IMR-90 (cell line): Measurements from ENCODE around the gene SAAL1. TPM values are rescaled to one million over a fixed set of nuclear protein-coding genes. Genes with fewer than 3 reads are reported as not detected.
A peak's percentile ranks its signal among the peaks of the same experiment; 100 is the strongest.

Experiments used
- ATAC-seq: fragments of 200-7000 bp; cut with Tn5 transposase; 2 replicates; pipeline ENCODE4 v1.9.1; 2020; ENCODE audit warnings: low read depth, mild to moderate bottlenecking, moderate library complexity
- BruUV-seq: library from RNA; stranded (reverse); fragments of 400-500 nt; replicated peaks from 2 replicates; lab custom pipeline; 2021; lab: Mats Ljungman, UMichigan
- CTCF ChIA-PET: fragments of 300-600 bp; formaldehyde crosslinking; extraction: SDS; loops from one replicate; lab custom pipeline; 2021; ENCODE audit warnings: antibody characterized with exemption; lab: Yijun Ruan, JAX
- POLR2A ChIA-PET: fragments of 300-600 bp; sonication (Branson Sonifier 250); formaldehyde crosslinking; loops from one replicate; lab custom pipeline; 2022; ENCODE audit warnings: antibody characterized with exemption; ENCODE audit not compliant: unreplicated experiment; lab: Charles Lee
- DNase-seq: peaks from one replicate; pipeline ENCODE4 v3.0.0; 2013
- H2AFZ ChIP-seq: replicated peaks from 2 replicates; pipeline ENCODE3; 2013; ENCODE audit warnings: low read length, mild to moderate bottlenecking; ENCODE audit not compliant: poor library complexity
- H2AK5ac ChIP-seq: 2 replicates; pipeline ENCODE4 v1.6.1; 2013; ENCODE audit warnings: low read depth, low read length, inconsistent platforms
- H2AK9ac ChIP-seq: replicated peaks from 2 replicates; pipeline ENCODE3; 2013; ENCODE audit warnings: mild to moderate bottlenecking, low read depth, low read length, moderate library complexity; ENCODE audit not compliant: poor library complexity
- H2BK120ac ChIP-seq: 2 replicates; pipeline ENCODE4 v1.6.1; 2013; ENCODE audit warnings: low read depth, low read length, inconsistent platforms
- H2BK15ac ChIP-seq: 3 replicates; pipeline ENCODE4 v1.6.1; 2013; ENCODE audit warnings: low read depth, low read length, inconsistent platforms
- H2BK20ac ChIP-seq: 2 replicates; pipeline ENCODE4 v1.6.1; 2013; ENCODE audit warnings: low read depth, mild to moderate bottlenecking, inconsistent platforms, low read length, moderate library complexity
- H2BK5ac ChIP-seq: 2 replicates; pipeline ENCODE4 v1.6.1; 2013; ENCODE audit warnings: mild to moderate bottlenecking, low read depth, low read length, inconsistent platforms; ENCODE audit not compliant: poor library complexity, severe bottlenecking
- H3K14ac ChIP-seq: replicated peaks from 2 replicates; pipeline ENCODE4 v1.6.1; 2013; ENCODE audit warnings: low read depth, low read length, inconsistent platforms
- H3K18ac ChIP-seq: 2 replicates; pipeline ENCODE4 v1.6.1; 2013; ENCODE audit warnings: low read depth, low read length, control low read depth
- H3K23ac ChIP-seq: 2 replicates; pipeline ENCODE4 v1.6.1; 2013; ENCODE audit warnings: low read depth, low read length, inconsistent platforms
- H3K27ac ChIP-seq: 2 replicates; pipeline ENCODE4 v1.5.1; 2013; ENCODE audit warnings: mild to moderate bottlenecking, control low read depth, low read length; ENCODE audit not compliant: insufficient read depth
- H3K27me3 ChIP-seq: 2 replicates; pipeline ENCODE4 v1.6.1; 2013; ENCODE audit warnings: low read length; ENCODE audit not compliant: control insufficient read depth, insufficient read depth
- H3K36me3 ChIP-seq: 2 replicates; pipeline ENCODE4 v1.6.1; 2013; ENCODE audit warnings: low read length, mixed read lengths; ENCODE audit not compliant: control insufficient read depth, insufficient read depth
- H3K4ac ChIP-seq: 2 replicates; pipeline ENCODE4 v1.6.1; 2013; ENCODE audit warnings: low read depth, low read length, inconsistent platforms
- H3K4me1 ChIP-seq: 2 replicates; pipeline ENCODE4 v1.6.1; 2013; ENCODE audit warnings: low read length, mixed read lengths; ENCODE audit not compliant: control insufficient read depth, insufficient read depth
- H3K4me2 ChIP-seq: 2 replicates; pipeline ENCODE4 v1.6.1; 2013; ENCODE audit warnings: low read depth, mild to moderate bottlenecking, control low read depth, low read length, moderate library complexity
- H3K4me3 ChIP-seq: 2 replicates; pipeline ENCODE4 v1.5.1; 2013; ENCODE audit warnings: low read depth, mild to moderate bottlenecking, control low read depth, low read length, moderate library complexity; ENCODE audit not compliant: insufficient read depth
- H3K56ac ChIP-seq: 2 replicates; pipeline ENCODE4 v1.6.1; 2013; ENCODE audit warnings: low read length, inconsistent platforms; ENCODE audit not compliant: insufficient read depth; ENCODE audit errors: extremely low read depth
- H3K79me1 ChIP-seq, 2 experiments: 2 replicates each; pipeline ENCODE4 v1.6.1; 2013; ENCODE audit warnings: low read length in 2 of 2, inconsistent platforms in 1 of 2, low read depth in 1 of 2
- H3K9ac ChIP-seq: 2 replicates; pipeline ENCODE4 v1.6.1; 2013; ENCODE audit warnings: low read depth, low read length, control low read depth
- H3K9me1 ChIP-seq: 2 replicates; pipeline ENCODE4 v1.6.1; 2013; ENCODE audit warnings: low read length, inconsistent platforms; ENCODE audit not compliant: insufficient read depth
- H3K9me3 ChIP-seq: 2 replicates; pipeline ENCODE4 v1.6.1; 2013; ENCODE audit warnings: low read length; ENCODE audit not compliant: control insufficient read depth, insufficient read depth
- H4K20me1 ChIP-seq: 2 replicates; pipeline ENCODE4 v1.6.1; 2013; ENCODE audit warnings: low read length, inconsistent platforms; ENCODE audit not compliant: insufficient read depth
- H4K5ac ChIP-seq: 2 replicates; pipeline ENCODE4 v1.6.1; 2013; ENCODE audit warnings: mild to moderate bottlenecking, low read depth, low read length, control low read depth
- H4K8ac ChIP-seq, 2 experiments: 2 replicates each; pipeline ENCODE4 v1.6.1; 2013; ENCODE audit warnings: low read depth in 2 of 2, low read length in 2 of 2, control low read depth in 1 of 2, inconsistent platforms in 1 of 2
- H4K91ac ChIP-seq: 2 replicates; pipeline ENCODE4 v1.6.1; 2013; ENCODE audit warnings: low read depth, low read length, inconsistent platforms; ENCODE audit not compliant: insufficient read depth
- CEBPB ChIP-seq: IDR thresholded peaks from 2 replicates; pipeline ENCODE4 v1.6.1; 2012; ENCODE audit warnings: low read depth, low read length, improper control_type of control experiment
- CHD1 ChIP-seq: IDR thresholded peaks from 2 replicates; pipeline ENCODE4 v1.6.1; 2012; ENCODE audit warnings: low read depth, low read length, improper control_type of control experiment
- CTCF ChIP-seq: conservative IDR thresholded peaks from 2 replicates; pipeline ENCODE4 v1.5.1; 2012; ENCODE audit warnings: mild to moderate bottlenecking, low read depth, low read length, improper control_type of control experiment
- ELK1 ChIP-seq: fragments of 150-350 bp; IDR thresholded peaks from 2 replicates; pipeline ENCODE4 v1.6.1; 2016; ENCODE audit warnings: low read depth, mild to moderate bottlenecking, low read length, moderate library complexity, borderline replicate concordance
- FOS ChIP-seq: fragments of 150-350 bp; IDR thresholded peaks from 2 replicates; pipeline ENCODE4 v1.6.1; 2016; ENCODE audit warnings: low read depth, low read length
- MAFK ChIP-seq: IDR thresholded peaks from 2 replicates; pipeline ENCODE4 v1.6.1; 2012; ENCODE audit warnings: low read depth, low read length, improper control_type of control experiment
- MAZ ChIP-seq: IDR thresholded peaks from 2 replicates; pipeline ENCODE4 v1.6.1; 2012; ENCODE audit warnings: low read depth, mild to moderate bottlenecking, low read length, improper control_type of control experiment, moderate library complexity, borderline replicate concordance
- MXI1 ChIP-seq: IDR thresholded peaks from 2 replicates; pipeline ENCODE4 v1.6.1; 2012; ENCODE audit warnings: low read depth, mild to moderate bottlenecking, low read length, moderate library complexity, borderline replicate concordance
- NFE2L2 ChIP-seq: fragments of 150-350 bp; IDR thresholded peaks from 2 replicates; pipeline ENCODE4 v1.6.1; 2016; ENCODE audit warnings: low read depth, mild to moderate bottlenecking, low read length
- POLR2A ChIP-seq: IDR thresholded peaks from 2 replicates; pipeline ENCODE4 v1.6.1; 2012; ENCODE audit warnings: mild to moderate bottlenecking, low read depth, low read length
- RAD21 ChIP-seq: IDR thresholded peaks from 2 replicates; pipeline ENCODE4 v1.6.1; 2012; ENCODE audit warnings: low read length, improper control_type of control experiment
- RCOR1 ChIP-seq: IDR thresholded peaks from 2 replicates; pipeline ENCODE4 v1.6.1; 2012; ENCODE audit warnings: mild to moderate bottlenecking, low read length, improper control_type of control experiment; ENCODE audit not compliant: insufficient replicate concordance
- SMC3 ChIP-seq: fragments of 150-350 bp; IDR thresholded peaks from 2 replicates; pipeline ENCODE4 v1.6.1; 2016; ENCODE audit warnings: low read depth, mild to moderate bottlenecking, antibody characterized with exemption, low read length, moderate library complexity
- USF2 ChIP-seq: fragments of 150-350 bp; IDR thresholded peaks from 2 replicates; pipeline ENCODE4 v1.6.1; 2017; ENCODE audit warnings: mild to moderate bottlenecking, antibody characterized with exemption, low read length, low read depth
- WGBS, 2 experiments: methylation state at CpG; one replicate each; pipeline versions ENCODE4 v1.1.5 to v1.1.7; 2013; ENCODE audit warnings: missing lambda C conversion rate in 2 of 2; ENCODE audit not compliant: insufficient read length in 1 of 2; ENCODE audit errors: extremely low coverage in 2 of 2; 5-methylcytosine and 5-hydroxymethylcytosine counted together
- dilution Hi-C: fragments of 300-500 bp; cut with HindIII; formaldehyde crosslinking; loops from one replicate; pipeline ENCODE4 v1.14.3; 2018; ENCODE audit warnings: low sequenced_read_pairs; ENCODE audit not compliant: unreplicated experiment
- in situ Hi-C: fragments of 300-500 bp; cut with MboI; formaldehyde crosslinking; loops from 3 replicates; pipeline ENCODE4 v1.14.3; 2019; ENCODE audit warnings: low sequenced_read_pairs, inconsistent platforms, mixed read lengths
- intact Hi-C: fragments of 100-400 bp; cut with micrococcal nuclease; formaldehyde crosslinking; loops from 2 replicates; pipeline ENCODE4 v1.10.0; 2022
- polyA plus RNA-seq, 3 experiments: library from polyadenylated mRNA; depleted of rRNA; stranded (reverse); fragments of >200 nt; gene quantifications; 2 replicates each; pipeline ENCODE4 v1.2.3, GENCODE V29; 2012; ENCODE audit warnings: low replicate concordance in 1 of 3
- total RNA-seq: library from RNA; depleted of rRNA; stranded (reverse); fragments of >200 nt; gene quantifications from 2 replicates; pipeline ENCODE4 v1.2.3, GENCODE V29; 2012

The SAAL1 gene
- total and polyA plus RNA-seq, 2 of the 4 experiments (the other 2 are of a cell fraction) = 12.5 to 12.8 TPM

GRCh38 chr11:18105086-18105801 is 638 bp downstream of the SAAL1 start:
- Histone ChIP-seq H2AK5ac (no peak overlapping the region), H2BK5ac (no peak overlapping the region), H2AFZ (peak overlapping the region; percentile 98), H3K27me3 (no peaks in the 10 kb centered on the region; the same call in 1 of the 2 replicates), H4K91ac (no peak overlapping the region), H3K27ac (peak overlapping the region; percentile 3; the same call in 1 of the 2 replicates), H3K4me1 (peaks cover 4% of the 10 kb centered on the region; the same call in 1 of the 2 replicates), H3K79me1 (peaks cover 20 to 22% of the 10 kb centered on the region in 2 experiments), H2AK9ac (peak overlapping the region; percentile 90), H3K23ac (0 out of 2 replicates have a peak overlapping the region, but pooled peaks have one; percentile 63), H3K9ac (peak overlapping the region; percentile 89), H3K4me2 (peak overlapping the region; percentile 75), H2BK120ac (no peak overlapping the region), H3K4ac (peak overlapping the region; percentile 82; the same call in 1 of the 2 replicates), H2BK15ac (no peak overlapping the region), H3K18ac (no peak overlapping the region), H3K14ac (peak overlapping the region; percentile 87; the same call in 1 of the 2 replicates), H3K9me3 (no peaks in the 10 kb centered on the region), H4K20me1 (no peaks in the 10 kb centered on the region), H4K8ac (peak overlapping the region; percentile 95), H4K5ac (no peak overlapping the region), H2BK20ac (no peak overlapping the region), H3K56ac (no peak overlapping the region), H3K36me3 (peaks cover 7% of the 10 kb centered on the region; the same call in 1 of the 2 replicates), H3K9me1 (no peaks in the 10 kb centered on the region; the same call in 1 of the 2 replicates), H3K4me3 (peak overlapping the region; percentile 88)
- no peak for ATAC-seq
- intact Hi-C loops (loop anchor here (5.0 to 10.0 kb wide), 2 partner anchors 93 to 370 kb away; partner anchors contain the start of genes KCNC1 and SERGEF), dilution Hi-C loops (no loop called here), in situ Hi-C loops (no loop called here)
- ChIA-PET POLR2A (no interaction called here), CTCF (interaction anchor here (0.9 to 1.8 kb wide), 6 partner anchors 10 to 402 kb away, joined by 3 to 13 read pairs (median 6); no protein-coding TSS in a partner anchor)
- no TSS peak for BruUV-seq
- no peak for DNase-seq
- 0% methylated on average over 8 of the region's 29 CpGs; no CpG with 5 or more reads in 1 of the 2 experiments for WGBS, 2 experiments
- TF ChIP-seq CEBPB (no peak), ELK1 (no peak), CHD1 (no peak), RCOR1 (no peak), MXI1 (no peak), USF2 (no peak), POLR2A (no peak), SMC3 (no peak), NFE2L2 (no peak), CTCF (no peak), RAD21 (no peak), MAFK (no peak), MAZ (no peak), FOS (no peak)
